ENCODE data around the gene SLC45A1.

The SLC45A1 gene

DNA sequence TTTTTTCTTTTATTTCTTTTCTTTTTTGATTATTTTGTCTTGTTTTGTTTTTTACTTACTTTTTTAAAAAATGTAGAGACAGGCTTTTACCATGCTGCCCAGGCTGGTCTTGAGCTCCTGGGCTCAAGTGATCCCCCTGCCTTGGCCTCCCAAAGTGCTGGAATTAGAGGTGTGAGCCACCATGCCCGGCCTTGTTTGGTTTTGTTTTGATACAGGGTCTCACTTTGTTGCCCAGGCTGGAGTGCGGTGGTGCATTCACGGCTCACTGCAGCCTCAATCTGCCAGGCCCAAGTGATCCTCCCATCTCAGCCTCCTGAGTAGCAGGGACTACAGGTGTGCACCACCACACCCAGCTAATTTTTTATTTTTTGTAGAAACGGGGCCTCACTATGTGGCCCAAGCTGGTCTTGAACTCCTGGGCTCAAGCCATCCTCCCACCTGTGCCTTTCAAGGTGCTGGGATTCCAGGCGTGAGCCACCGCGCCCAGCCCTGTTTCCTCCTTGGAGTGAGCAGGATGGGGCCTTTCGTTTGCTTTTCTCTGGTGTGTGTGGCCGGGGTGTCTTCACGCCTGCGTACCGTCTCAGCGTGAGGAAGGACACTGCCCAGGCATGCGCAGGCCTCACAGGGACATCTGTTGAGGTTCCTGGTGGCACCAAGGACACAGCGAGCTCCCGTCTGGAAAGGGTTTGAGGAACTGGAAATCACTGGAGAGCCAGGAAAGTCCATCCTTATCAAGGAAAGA is 15.5 kb downstream of the SLC45A1 start:
- no peak for DNase-seq (ENCODE audit: low read depth in 2 of 2)
- TF ChIP-seq, protein P1, sequence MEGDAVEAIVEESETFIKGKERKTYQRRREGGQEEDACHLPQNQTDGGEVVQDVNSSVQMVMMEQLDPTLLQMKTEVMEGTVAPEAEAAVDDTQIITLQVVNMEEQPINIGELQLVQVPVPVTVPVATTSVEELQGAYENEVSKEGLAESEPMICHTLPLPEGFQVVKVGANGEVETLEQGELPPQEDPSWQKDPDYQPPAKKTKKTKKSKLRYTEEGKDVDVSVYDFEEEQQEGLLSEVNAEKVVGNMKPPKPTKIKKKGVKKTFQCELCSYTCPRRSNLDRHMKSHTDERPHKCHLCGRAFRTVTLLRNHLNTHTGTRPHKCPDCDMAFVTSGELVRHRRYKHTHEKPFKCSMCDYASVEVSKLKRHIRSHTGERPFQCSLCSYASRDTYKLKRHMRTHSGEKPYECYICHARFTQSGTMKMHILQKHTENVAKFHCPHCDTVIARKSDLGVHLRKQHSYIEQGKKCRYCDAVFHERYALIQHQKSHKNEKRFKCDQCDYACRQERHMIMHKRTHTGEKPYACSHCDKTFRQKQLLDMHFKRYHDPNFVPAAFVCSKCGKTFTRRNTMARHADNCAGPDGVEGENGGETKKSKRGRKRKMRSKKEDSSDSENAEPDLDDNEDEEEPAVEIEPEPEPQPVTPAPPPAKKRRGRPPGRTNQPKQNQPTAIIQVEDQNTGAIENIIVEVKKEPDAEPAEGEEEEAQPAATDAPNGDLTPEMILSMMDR (IDR thresholded peaks at IDR 0.05; ENCODE audit: low read depth, low read length) = no peak
- H3K4me3 ChIP-seq (replicated peaks in 1 of 2; ENCODE audit: low read depth in 2 of 2, low read length in 2 of 2) = no peak overlapping the region

DNA sequence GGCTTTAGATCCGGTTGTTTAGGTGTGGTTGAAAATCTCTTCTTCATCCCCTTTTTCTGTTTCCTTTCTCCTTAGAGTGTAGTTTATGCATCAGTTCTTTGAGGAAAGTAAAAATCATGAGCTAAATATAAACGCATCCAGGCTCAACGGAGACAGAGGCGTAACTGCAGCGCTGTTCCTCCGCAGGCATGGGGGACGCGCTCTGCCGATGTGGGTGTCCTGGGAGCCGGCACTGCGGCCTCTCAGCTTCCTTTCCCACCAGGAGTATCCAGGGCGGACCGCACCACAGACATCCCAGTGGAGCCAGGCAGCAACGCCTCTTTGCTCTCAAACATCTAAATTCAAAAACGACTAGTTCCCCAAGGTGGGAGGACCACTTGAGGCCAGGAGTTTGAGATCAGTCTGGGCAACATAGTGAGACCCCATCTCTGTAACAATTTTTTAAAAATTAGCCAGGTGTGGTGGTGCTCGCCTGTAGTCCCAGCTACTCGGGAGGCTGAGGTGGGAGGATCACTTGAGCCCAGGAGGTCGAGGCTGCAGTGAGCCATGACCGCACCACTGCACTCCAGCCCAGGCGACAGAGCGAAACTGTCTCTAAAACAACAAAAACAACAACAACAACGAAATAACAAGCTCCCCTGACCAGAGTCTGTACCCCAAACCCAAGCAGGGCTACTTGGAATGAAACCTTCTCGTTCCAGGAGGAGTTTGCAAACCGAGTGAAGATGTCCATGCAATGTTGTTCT is 16.4 kb downstream of the SLC45A1 start:
- DNase-seq (ENCODE audit: low read depth in 2 of 2) = no peak
- TF ChIP-seq, protein P1 (IDR thresholded peaks at IDR 0.05; ENCODE audit: low read depth, low read length) = no peak
- no peak overlapping the region for H3K4me3 ChIP-seq (replicated peaks in 1 of 2; ENCODE audit: low read depth in 2 of 2, low read length in 2 of 2)

GRCh38 chr1:8335246-8335645 is 17.3 kb downstream of the SLC45A1 start:
- TF ChIP-seq, protein P1 (IDR thresholded peaks at IDR 0.05; ENCODE audit: low read depth, low read length) = no peak
- H3K4me3 ChIP-seq (replicated peaks in 1 of 2; ENCODE audit: low read depth in 2 of 2, low read length in 2 of 2) = no peak overlapping the region
- DNase-seq (ENCODE audit: low read depth in 2 of 2) = no peak

DNA sequence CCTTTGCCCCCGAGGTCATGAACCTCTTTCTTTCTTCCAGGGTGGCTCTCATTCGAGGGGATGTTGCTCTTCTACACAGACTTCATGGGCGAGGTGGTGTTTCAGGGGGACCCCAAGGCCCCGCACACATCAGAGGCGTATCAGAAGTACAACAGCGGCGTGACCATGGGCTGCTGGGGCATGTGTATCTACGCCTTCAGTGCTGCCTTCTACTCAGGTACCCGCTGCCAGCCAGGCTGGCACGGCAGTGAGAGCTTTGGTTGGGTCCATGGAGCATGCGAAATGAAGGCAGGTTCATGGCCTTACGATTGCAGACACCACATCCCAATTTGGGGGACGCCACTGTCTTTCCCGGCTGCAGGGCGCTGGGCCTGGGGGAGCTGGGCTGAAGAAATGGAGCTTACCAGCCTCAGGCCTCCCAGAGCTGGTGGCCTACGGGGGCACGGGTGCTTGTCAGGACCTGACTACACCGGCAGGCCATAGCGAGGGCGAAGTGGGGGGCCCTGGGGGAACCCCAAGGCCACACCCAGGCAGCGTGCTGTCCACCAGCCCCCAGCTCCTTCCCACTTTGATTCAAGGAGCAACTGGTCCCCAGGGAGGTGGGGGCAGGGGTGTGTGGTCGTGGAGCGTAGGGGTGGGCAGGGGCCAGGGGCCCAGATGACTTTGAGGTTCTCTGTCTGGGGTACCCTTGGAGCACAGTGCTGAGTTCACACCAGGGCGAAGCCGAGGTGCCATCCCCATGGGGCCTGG is 20.0 kb downstream of the SLC45A1 start:
- no peak overlapping the region for H3K4me3 ChIP-seq (replicated peaks in 1 of 2; ENCODE audit: low read depth in 2 of 2, low read length in 2 of 2)
- TF ChIP-seq, protein P1 (IDR thresholded peaks at IDR 0.05; ENCODE audit: low read depth, low read length) = no peak
- DNase-seq (ENCODE audit: low read depth in 2 of 2) = no peak

- no peak overlapping the region for H3K4me3 ChIP-seq (replicated peaks in 1 of 2; ENCODE audit: low read depth in 2 of 2, low read length in 2 of 2)
- TF ChIP-seq, protein P1 (IDR thresholded peaks at IDR 0.05; ENCODE audit: low read depth, low read length) = no peak
- DNase-seq (ENCODE audit: low read depth in 2 of 2) = no peak
These were observed 20.8 kb downstream of the SLC45A1 start for GRCh38 chr1:8338526-8339202.

DNA sequence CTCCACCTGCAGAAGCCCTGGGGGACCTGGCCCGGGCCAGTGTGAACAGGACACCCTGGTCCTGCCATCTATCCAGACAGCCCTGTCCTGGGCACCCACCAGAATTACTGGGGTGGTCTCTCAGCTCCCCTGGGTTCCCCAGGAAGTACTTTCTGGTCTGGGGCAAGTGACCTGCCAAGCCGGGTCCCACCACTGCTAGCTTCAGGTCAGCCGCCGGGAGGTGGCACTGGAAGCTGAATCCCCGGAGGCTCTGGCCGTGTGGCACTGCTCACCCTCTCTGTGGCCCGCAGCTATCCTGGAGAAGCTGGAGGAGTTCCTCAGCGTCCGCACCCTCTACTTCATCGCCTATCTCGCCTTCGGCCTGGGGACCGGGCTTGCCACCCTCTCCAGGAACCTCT is 21.3 kb downstream of the SLC45A1 start:
- DNase-seq (ENCODE audit: low read depth in 2 of 2) = no peak
- TF ChIP-seq, protein P1 (IDR thresholded peaks at IDR 0.05; ENCODE audit: low read depth, low read length) = no peak
- H3K4me3 ChIP-seq (replicated peaks in 1 of 2; ENCODE audit: low read depth in 2 of 2, low read length in 2 of 2) = no peak overlapping the region
